ENCODE data around the gene CPA4.
"Not testable (repeated sequence)": the region's sequence is repeated elsewhere in the genome, so short reads cannot be mapped to it uniquely, and the experiment has no call there.

Gene CPA4

DNA sequence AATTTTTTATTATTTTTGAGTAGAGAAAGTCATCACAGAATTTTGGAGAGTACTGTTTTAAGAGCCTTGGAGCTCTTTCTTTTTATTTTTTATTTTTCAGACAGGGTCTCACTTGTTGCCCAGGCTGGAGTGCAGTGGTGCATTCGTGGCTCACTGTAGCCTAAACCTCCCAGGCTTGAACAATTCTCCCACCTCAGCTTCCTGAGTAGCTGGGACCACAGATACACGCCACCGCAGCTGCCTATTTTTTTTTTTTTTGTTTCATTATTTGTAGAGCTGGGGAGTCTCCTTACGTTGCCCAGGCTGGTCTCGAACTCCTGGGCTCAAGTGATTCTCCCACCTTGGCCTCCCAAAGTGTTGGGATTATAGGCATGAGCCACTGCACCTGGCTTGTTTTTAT, 10.6 kb downstream of the CPA4 start:
- FAIRE-seq = no peak

DNA sequence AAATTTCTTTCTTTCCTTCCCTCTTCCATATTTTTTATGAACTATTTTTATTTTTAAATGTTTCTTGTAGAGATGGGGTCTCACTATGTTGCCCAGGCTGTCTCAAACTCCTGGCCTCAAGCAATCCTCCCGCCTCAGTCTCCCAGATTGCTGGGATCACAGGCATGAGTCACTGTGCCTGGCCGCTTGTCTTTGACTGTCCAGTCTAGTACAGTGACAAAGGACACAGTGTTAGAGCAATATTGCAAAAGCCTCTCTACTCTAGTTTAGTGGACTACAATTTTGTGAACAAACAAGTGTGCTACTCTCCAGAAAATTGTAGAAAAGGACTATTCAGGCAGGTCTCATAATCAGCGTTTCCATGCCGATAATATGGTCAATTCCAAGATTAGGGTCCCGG, 11.0 kb downstream of the CPA4 start:
- no peak for FAIRE-seq

DNA sequence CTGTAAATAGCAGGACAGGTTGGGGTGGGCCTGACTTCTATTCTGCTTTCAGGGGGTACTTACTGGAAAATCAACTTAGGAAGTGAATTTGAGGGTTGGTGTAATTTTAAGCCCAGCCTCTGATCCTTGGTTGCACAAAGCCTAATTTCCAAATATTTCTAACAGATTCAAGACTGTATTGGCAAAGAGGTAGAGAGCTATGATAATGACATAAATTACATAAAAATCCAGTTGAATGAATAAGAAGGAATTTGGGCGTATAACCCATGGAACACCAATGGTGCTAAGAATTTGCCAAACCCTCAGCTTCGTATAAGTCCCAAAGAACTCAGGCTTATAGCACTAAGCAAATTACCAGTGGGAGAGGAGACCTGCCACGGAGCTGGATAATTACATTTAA, 11.9 kb downstream of the CPA4 start:
- FAIRE-seq = no peak

DNA sequence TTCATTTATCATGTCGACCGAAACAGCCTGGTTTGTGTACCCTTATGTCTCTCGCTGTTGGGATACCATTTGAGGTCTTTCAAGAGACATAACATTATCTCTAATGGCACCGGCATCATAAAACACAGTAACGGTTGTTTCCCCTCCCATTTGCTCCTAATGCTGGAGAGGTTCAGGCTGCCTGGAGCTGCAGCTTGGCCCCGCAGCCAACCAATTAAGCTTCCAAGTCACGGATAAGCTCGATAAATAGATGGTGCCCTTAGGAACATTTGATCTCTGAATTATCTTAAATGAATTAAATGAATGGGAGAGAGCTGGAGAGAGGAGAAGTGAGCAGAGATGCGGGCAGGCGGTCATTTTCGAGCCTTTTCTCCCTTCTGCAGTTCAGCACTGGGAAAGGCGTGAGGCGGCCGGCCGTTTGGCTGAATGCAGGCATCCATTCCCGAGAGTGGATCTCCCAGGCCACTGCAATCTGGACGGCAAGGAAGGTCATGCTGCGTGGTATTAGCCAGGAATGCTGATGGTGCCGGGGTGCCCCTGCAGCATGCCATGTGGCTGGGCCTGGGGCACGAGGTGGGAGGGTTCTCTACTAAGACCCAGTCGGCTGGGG, 12.6 kb downstream of the CPA4 start:
- no peak for FAIRE-seq

DNA sequence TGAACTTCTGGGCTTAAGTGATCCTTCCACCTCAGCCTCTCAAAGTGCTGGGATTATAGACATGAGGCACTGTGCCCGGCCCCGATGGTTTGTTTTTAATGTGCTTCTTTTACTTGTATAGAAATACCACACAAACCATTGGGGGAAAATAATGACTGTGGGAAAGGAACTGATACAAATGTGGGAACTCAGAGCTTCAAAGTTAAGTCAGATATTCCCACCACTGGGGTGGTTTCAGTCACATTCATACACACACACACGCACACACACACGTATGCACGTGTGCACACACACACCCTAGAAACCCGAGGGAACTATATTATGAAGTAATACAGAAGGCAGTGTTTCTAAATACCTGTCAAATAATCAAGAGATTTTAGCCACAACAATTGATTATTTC, 17.0 kb downstream of the CPA4 start:
- FAIRE-seq = no peak

GRCh38 chr7:130314305-130314704, 21.3 kb downstream of the CPA4 start:
- no peak for FAIRE-seq

- FAIRE-seq = no peak
Measured at GRCh38 chr7:130319541-130319940, 26.6 kb downstream of the CPA4 start.

- FAIRE-seq = not testable (repeated sequence)
Measured at GRCh38 chr7:130321542-130322229, 28.7 kb downstream of the CPA4 start.

DNA sequence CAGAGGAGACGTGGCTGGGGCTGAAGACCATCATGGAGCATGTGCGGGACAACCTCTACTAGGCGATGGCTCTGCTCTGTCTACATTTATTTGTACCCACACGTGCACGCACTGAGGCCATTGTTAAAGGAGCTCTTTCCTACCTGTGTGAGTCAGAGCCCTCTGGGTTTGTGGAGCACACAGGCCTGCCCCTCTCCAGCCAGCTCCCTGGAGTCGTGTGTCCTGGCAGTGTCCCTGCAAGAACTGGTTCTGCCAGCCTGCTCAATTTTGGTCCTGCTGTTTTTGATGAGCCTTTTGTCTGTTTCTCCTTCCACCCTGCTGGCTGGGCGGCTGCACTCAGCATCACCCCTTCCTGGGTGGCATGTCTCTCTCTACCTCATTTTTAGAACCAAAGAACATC, 29.7 kb downstream of the CPA4 start:
- FAIRE-seq = no peak

GRCh38 chr7:130324306-130324943, 31.5 kb downstream of the CPA4 start:
- FAIRE-seq = no peak

GRCh38 chr7:130329681-130330080, 36.7 kb downstream of the CPA4 start:
- peak; percentile 17 for FAIRE-seq

DNA sequence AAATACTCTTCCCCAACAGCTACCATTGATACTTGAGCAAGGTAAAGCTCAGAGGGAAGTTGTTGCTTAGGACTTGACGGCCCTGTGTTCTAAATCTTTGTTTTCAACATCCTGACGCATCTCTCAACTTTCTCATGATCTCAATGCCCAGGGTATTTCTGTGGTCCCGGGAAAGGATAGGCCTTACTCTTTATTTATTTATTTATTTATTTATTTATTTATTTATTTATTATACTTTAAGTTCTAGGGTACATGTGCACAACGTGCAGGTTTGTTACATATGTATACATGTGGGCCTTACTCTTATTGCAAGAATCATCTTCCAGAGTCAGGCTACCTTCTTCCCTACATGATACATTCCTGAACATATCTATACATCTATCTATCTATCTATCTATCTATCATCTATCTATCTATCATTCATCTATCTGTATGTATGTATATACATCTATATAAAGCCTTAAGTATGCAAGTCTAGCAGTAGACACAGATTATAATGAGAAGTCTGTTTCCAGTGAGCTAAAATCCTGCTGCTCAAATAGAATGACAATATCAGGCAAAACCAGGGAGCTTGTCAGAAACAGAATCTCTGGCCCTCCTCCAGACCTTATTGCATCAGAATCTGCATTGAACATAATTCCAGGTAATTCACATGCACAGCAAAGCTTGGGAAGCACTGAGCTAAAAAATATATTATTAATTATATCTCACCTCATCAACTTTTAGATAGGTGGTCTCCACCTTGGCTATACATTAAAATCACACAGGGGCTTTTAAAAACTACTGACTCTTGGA, 39.5 kb downstream of the CPA4 start:
- FAIRE-seq = no peak

GRCh38 chr7:130333832-130334231, 40.9 kb downstream of the CPA4 start:
- FAIRE-seq = no peak

GRCh38 chr7:130334274-130334673, 41.3 kb downstream of the CPA4 start:
- FAIRE-seq = no peak

- FAIRE-seq = no peak
Measured at GRCh38 chr7:130337410-130337971, 44.5 kb downstream of the CPA4 start.

- no peak for FAIRE-seq
Measured at GRCh38 chr7:130338233-130338632, 45.3 kb downstream of the CPA4 start.

GRCh38 chr7:130341882-130342281, 48.9 kb downstream of the CPA4 start:
- no peak for FAIRE-seq

GRCh38 chr7:130342701-130343380, 49.9 kb downstream of the CPA4 start:
- peak; percentile 41 for FAIRE-seq

DNA sequence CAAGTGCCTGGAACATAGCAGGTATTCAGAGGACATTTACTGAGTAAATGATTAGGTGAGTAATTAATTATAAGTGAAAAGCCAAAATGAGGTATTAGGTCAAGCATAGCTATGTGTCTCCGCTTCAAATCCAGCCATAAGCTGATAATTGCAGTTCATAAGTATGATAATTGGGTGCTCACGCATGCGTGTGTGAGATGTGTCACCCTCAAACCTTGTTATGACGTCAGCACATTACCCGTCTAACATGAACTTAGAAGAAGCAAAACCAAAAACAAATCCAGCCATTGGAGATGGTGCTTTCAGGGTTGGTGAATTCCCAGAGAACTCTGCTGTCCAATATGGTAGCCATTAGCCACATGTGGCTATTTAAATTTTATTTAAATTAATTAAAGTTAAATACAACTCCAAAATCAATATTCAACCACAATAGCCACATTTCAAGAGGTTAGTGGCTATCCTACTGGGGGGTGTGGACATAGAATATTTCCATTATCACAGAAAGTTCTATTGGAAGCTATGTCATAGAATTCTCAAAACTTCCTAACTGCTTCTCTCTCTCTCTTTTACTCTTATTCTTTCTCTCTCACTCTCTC, 51.4 kb downstream of the CPA4 start, which contains the start of gene CPA5:
CPA5 (plus strand) TSS at position 546 of the 596 bp plus-strand sequence. CDS start 1,670 bp downstream, outside the sequence.
- FAIRE-seq = no peak

DNA sequence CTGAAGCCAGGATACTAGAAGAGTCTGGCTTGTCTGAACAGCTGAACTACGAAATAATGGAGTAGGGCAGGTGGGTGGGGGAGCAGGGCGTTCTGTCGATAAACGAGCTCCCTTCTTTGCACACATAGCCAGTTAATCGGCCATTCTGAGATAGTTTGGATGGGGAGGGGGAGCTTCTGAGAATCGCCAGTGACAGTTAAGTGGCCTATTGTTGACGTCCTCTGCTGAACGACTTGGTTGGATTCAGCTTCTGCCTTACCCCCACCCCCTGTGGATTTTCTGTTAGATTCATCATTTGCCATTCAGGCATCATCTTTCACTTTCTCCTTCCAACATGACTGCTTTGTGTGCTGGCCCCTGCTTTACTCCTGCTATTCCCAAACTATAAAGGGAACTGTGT, 52.2 kb downstream of the CPA4 start:
- no peak for FAIRE-seq

- no peak for FAIRE-seq
Measured at GRCh38 chr7:130345725-130346124, 52.8 kb downstream of the CPA4 start.

Data from islet of Langerhans (tissue), 1 donor.